ENCODE data around the gene CCT3.
"Not testable (repeated sequence)": the region's sequence is repeated elsewhere in the genome, so short reads cannot be mapped to it uniquely, and the experiment has no call there.

Gene CCT3

DNA sequence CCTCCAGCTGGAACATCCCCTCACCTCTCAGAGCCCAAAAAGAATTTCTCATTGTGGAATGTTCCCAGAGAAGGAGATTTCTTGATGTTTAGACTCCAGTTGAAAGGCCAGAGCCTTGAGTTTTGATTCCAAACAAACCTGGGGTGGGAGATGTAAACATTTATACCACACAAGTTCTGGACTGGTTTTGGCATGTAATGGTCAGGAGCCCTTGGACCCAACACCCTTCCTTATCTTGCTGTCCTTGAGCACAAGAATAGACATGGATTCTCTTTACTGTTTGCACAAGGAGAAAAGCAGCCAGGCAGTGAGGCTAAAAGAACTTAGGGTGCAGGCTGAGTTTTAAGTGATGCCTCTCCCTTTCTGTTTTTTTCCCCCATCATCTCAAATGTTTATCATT lies 35.5 kb upstream of the CCT3 start:
- H3K27me3 Mint-ChIP-seq = peaks cover 36% of the 10 kb centered on the region
- H3K36me3 Mint-ChIP-seq (ENCODE audit: low read depth) = no peaks in the 10 kb centered on the region
- H3K27ac Mint-ChIP-seq = no peak overlapping the region
- H3K9me3 Mint-ChIP-seq = no peaks in the 10 kb centered on the region
- H3K4me1 Mint-ChIP-seq = peaks cover 4% of the 10 kb centered on the region
- no peak overlapping the region for H3K4me3 Mint-ChIP-seq
- no peak for DNase-seq
- no peak for ATAC-seq

- Mint-ChIP-seq H3K4me3 (no peak overlapping the region), H3K27ac (no peak overlapping the region), H3K4me1 (peaks cover 4% of the 10 kb centered on the region), H3K27me3 (peaks cover 43% of the 10 kb centered on the region), H3K9me3 (no peaks in the 10 kb centered on the region), H3K36me3 (ENCODE audit: low read depth) (no peaks in the 10 kb centered on the region)
- no peak for DNase-seq
- no peak for ATAC-seq
Observed at GRCh38 chr1:156372876-156373275, 34.8 kb upstream of the CCT3 start.

DNA sequence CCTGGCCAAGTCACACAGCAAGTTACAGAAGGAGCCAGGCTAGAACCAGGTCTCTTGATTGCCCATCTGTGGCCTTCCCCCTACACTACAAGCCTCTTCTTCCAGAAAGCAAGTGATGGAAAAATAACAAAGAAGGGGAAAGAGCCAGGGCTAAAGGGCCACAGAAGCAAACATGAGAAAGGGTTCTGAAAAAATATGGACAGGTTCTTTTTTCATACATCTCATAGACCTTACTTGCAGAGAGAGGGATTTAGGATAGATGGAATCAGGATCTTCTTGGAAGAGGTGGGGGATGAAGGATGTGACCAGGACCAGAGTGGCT lies 34.1 kb upstream of the CCT3 start:
- no peak for ATAC-seq

DNA sequence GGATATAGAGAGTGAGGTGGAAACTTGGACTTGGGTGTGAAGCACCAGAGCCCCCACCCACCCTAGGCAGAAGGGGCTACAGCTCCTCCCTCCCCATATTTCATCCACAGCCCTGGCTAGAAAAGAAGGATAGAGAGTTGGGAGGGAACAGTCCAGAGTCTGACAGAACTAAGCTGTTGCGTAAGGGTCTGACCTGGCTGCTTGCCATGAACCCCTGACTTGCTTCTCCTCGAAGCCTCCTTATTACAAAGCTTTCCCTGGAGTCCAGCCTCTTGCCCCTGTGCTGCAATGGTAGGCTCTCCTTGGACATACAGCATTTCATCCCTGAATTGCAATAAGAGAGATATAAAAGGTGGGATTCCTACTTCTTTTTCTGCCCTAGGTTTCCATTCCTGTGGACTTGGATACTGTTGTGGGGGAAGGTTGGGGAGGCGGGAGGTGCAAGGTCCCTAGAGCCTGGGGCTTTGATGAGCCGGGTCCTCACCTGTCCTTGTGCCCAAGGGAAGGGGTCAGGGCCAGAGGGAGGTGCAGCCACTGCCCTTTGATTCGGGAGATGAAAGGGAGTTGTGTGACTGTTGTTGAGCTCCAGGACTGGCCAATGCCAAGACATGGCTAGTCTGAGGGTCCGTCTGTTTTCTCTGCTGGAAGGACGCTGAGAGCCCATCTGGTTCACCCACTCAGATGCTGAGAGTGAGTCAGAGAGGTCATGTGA lies 33.6 kb upstream of the CCT3 start:
- H3K27ac Mint-ChIP-seq = no peak overlapping the region
- no peaks in the 10 kb centered on the region for H3K36me3 Mint-ChIP-seq (ENCODE audit: low read depth)
- no peaks in the 10 kb centered on the region for H3K9me3 Mint-ChIP-seq
- DNase-seq (no peak), ATAC-seq (no peak)
- H3K27me3 Mint-ChIP-seq = peaks cover 45% of the 10 kb centered on the region
- peaks cover 4% of the 10 kb centered on the region for H3K4me1 Mint-ChIP-seq
- H3K4me3 Mint-ChIP-seq = no peak overlapping the region

More for the DNA sequence above, 34.1 kb upstream of the CCT3 start:
- peaks cover 45% of the 10 kb centered on the region for H3K27me3 Mint-ChIP-seq
- H3K27ac Mint-ChIP-seq = no peak overlapping the region
- no peak overlapping the region for H3K4me3 Mint-ChIP-seq
- no peak for DNase-seq
- H3K4me1 Mint-ChIP-seq = peaks cover 4% of the 10 kb centered on the region
- no peaks in the 10 kb centered on the region for H3K36me3 Mint-ChIP-seq (ENCODE audit: low read depth)
- no peaks in the 10 kb centered on the region for H3K9me3 Mint-ChIP-seq

DNA sequence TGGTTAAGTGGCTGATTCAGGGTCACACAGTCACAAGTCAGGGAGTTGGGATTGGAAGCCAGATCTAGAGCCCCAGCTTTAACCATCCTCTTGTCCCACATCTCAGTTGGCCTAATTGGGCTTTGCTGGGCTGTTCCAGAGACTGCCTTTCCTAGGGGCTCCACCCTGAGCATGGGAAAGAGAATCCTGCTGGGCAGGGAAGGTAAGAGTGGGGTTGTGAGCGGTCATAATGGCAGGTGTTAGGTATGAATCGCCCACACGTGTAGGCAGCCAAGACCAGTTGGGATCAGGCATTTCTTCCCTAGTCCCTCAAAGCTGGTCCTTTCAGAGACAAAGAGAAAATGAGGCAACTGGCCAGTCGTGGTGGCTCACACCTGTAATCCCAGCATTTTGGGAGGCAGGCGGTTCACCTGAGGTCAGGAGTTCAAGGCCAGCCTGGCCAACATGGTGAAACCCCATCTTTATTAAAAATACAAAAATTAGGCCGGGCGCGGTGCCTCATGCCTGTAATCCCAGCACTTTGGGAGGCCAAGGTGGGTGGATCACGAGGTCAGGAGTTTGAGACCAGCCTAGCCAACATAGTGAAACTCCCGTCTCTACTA lies 31.7 kb upstream of the CCT3 start:
- H3K4me3 Mint-ChIP-seq; ATAC-seq; DNase-seq; H3K36me3 Mint-ChIP-seq (ENCODE audit: low read depth); H3K4me1 Mint-ChIP-seq; H3K9me3 Mint-ChIP-seq; H3K27ac Mint-ChIP-seq: not testable (repeated sequence)
- peaks cover 51% of the 10 kb centered on the region for H3K27me3 Mint-ChIP-seq

DNA sequence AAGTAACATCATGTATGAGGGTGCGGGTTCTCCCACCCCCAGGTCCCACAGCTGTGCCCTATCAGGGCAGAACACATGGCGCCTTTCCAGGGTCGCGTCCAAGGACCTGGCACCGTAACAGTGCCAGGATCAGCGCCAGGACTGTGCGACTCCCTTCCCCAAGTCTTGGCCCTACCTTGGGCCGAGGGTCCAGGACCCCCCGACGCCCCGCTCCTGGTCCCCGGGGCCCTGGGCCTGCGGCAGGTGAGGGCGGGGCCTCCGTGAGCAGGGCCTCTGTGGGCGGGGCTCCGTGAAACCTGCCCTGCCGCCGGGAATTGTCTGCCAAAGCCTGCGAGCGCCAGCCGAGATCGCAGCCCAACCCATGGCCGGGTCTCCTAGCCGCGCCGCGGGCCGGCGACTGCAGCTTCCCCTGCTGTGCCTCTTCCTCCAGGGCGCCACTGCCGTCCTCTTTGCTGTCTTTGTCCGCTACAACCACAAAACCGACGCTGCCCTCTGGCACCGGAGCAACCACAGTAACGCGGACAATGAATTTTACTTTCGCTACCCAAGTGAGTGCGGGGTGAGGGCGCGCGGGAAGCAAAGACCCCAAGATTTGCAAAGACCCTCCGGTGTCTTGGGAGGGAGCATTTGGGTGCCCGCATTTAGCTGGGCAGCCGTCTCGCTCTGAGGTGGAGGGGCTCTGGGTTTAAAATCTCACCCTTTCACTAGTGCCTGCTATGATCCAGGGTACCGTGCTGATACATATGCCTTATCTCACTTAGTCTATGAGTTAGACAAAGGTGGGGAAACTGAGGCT lies 31.0 kb upstream of the CCT3 start, which contains the start of gene RHBG:
Gene RHBG (plus strand): TSS at position 323 of the 796 bp plus-strand sequence. CDS start 39 bp downstream, at position 362.
- DNase-seq = no peak
- H3K27me3 Mint-ChIP-seq = peaks cover 53% of the 10 kb centered on the region
- H3K27ac Mint-ChIP-seq = no peak within 1 kb of the TSS
- no peaks in the 10 kb centered on the region for H3K9me3 Mint-ChIP-seq
- peaks cover 4% of the 10 kb centered on the region for H3K4me1 Mint-ChIP-seq
- no peak for ATAC-seq
- H3K4me3 Mint-ChIP-seq = peak within 1 kb of the TSS; percentile 37
- no peaks in the 10 kb centered on the region for H3K36me3 Mint-ChIP-seq (ENCODE audit: low read depth)

DNA sequence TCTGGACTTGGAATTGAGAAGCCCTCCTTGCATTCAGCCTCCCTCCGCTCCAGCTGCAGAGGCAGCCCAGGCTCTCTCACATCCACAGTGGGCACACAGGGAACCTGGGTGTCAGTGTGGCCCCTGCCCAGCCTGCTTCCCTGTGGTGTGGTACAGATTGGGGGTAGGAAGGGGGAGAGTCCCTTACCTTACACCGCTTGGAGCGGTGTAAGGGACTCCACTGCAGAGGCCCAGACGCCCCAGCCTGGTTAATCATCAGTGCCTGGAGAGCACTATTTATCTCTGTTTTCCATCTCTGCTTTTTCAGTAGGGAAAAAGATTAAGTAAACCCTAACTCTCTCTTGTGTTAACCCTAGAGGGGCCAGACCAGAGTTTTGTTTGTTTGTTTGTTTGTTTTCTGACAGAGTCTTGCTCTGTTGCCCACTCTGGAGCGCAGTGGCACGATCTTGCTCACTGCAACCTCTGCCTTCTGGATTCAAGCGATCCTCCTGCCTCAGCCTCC lies 30.1 kb upstream of the CCT3 start:
- DNase-seq (no peak), ATAC-seq (no peak)
- Mint-ChIP-seq H3K4me1 (peaks cover 4% of the 10 kb centered on the region), H3K9me3 (no peaks in the 10 kb centered on the region), H3K27ac (no peak overlapping the region), H3K4me3 (no peak overlapping the region), H3K27me3 (peaks cover 58% of the 10 kb centered on the region), H3K36me3 (ENCODE audit: low read depth) (no peaks in the 10 kb centered on the region)

DNA sequence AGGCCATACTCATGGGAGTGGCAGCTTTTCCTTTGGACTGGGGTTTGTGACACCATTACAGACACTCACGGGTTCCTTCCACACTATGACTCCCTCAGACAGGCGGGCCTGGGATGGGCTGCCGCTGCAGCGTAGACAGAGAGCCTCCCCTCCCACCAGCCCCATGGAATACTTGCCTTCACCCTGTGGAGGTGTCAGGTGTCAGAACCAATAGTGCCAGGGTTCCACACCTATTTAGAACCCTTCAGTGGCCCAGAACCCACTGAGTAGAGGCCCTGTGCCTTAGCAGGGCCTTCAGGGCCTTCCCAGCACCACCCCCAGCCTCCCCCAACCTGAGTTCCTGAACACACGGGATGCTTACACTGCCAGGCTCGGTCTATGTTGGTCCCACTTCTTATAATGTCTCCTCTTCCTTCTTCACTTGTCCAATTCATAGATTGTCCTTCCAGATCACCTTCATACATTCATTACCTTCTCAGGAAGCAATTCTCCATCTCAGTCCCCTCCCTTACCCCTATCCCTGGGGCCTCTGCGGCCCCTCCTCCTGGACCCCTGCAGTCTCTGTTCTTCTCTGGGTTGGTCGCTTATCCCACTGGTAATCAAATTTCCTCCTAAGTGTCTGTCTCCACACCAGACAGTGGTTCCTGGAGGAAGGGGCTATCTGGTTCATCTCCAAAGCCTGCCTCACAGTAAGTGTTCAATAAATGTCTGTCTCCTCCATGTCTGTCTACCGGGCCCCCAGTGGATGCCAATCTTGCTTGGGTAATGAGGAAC lies 29.5 kb upstream of the CCT3 start:
- Mint-ChIP-seq H3K27ac (no peak overlapping the region), H3K9me3 (no peaks in the 10 kb centered on the region), H3K36me3 (ENCODE audit: low read depth) (no peaks in the 10 kb centered on the region), H3K4me1 (peaks cover 4% of the 10 kb centered on the region), H3K4me3 (no peak overlapping the region), H3K27me3 (peaks cover 56% of the 10 kb centered on the region)
- DNase-seq (no peak), ATAC-seq (no peak)

- H3K36me3 Mint-ChIP-seq (ENCODE audit: low read depth) = no peaks in the 10 kb centered on the region
- H3K9me3 Mint-ChIP-seq = no peaks in the 10 kb centered on the region
- ATAC-seq (no peak), DNase-seq (no peak)
- no peak overlapping the region for H3K27ac Mint-ChIP-seq
- peaks cover 47% of the 10 kb centered on the region for H3K27me3 Mint-ChIP-seq
- H3K4me1 Mint-ChIP-seq = peaks cover 4% of the 10 kb centered on the region
- H3K4me3 Mint-ChIP-seq = no peak overlapping the region
Observed at GRCh38 chr1:156366378-156367166, 28.5 kb upstream of the CCT3 start.

GRCh38 chr1:156365754-156366153 lies 27.7 kb upstream of the CCT3 start:
- Mint-ChIP-seq H3K27ac (no peak overlapping the region), H3K9me3 (no peaks in the 10 kb centered on the region), H3K36me3 (ENCODE audit: low read depth) (no peaks in the 10 kb centered on the region), H3K4me1 (peaks cover 4% of the 10 kb centered on the region), H3K27me3 (peaks cover 45% of the 10 kb centered on the region), H3K4me3 (no peak overlapping the region)
- no peak for DNase-seq
- ATAC-seq = no peak

- DNase-seq (no peak), ATAC-seq (no peak)
- Mint-ChIP-seq H3K9me3 (no peaks in the 10 kb centered on the region), H3K4me1 (peaks cover 16% of the 10 kb centered on the region), H3K36me3 (ENCODE audit: low read depth) (no peaks in the 10 kb centered on the region), H3K4me3 (no peak overlapping the region), H3K27ac (no peak overlapping the region), H3K27me3 (peaks cover 51% of the 10 kb centered on the region)
Observed at GRCh38 chr1:156360534-156360933, 22.4 kb upstream of the CCT3 start.

DNA sequence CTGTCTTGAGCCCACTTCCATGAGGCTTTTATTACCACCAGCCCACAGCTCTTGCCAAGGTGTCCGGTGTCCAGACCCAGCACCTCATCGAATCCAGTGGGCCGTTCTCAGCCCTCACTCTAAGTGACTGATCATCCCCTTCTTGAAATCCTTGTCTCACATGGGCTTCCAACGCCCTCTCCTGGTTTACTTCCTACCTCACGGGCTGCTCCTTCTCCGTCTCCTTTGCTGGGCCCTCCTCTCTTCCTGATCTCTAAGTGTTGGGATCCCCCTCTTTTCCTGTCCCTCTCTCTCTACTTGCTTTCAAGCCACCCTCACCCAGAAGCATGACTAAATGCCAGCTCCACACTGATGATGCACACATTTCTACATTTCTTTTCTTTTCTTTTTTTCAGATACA lies 21.9 kb upstream of the CCT3 start:
- ATAC-seq (no peak), DNase-seq (no peak)
- Mint-ChIP-seq H3K4me3 (no peak overlapping the region), H3K27ac (no peak overlapping the region), H3K36me3 (ENCODE audit: low read depth) (no peaks in the 10 kb centered on the region), H3K27me3 (peaks cover 48% of the 10 kb centered on the region), H3K9me3 (no peaks in the 10 kb centered on the region), H3K4me1 (peaks cover 16% of the 10 kb centered on the region)

DNA sequence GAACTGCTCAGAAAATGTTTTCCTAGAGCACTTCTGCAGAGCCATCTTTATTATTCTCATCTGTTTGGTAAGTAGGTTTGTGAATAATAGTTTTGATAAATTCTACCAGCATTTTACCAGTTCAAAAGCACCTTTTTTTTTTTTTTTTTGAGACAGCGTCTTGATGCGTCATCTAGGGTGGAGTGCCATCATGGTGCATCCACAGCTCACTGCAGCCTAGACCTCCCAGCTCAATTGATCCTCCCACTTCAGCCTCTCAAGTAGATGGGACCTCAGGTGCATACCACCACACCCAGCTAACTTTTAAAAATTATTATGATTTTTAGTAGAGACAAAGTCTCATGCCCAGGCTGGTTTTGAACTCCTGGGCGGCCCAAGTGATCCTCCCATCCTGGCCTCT lies 21.2 kb upstream of the CCT3 start:
- ATAC-seq (no peak), DNase-seq (no peak)
- H3K27ac Mint-ChIP-seq = no peak overlapping the region
- no peak overlapping the region for H3K4me3 Mint-ChIP-seq
- peaks cover 16% of the 10 kb centered on the region for H3K4me1 Mint-ChIP-seq
- H3K27me3 Mint-ChIP-seq = peaks cover 48% of the 10 kb centered on the region
- no peaks in the 10 kb centered on the region for H3K9me3 Mint-ChIP-seq
- H3K36me3 Mint-ChIP-seq (ENCODE audit: low read depth) = no peaks in the 10 kb centered on the region

DNA sequence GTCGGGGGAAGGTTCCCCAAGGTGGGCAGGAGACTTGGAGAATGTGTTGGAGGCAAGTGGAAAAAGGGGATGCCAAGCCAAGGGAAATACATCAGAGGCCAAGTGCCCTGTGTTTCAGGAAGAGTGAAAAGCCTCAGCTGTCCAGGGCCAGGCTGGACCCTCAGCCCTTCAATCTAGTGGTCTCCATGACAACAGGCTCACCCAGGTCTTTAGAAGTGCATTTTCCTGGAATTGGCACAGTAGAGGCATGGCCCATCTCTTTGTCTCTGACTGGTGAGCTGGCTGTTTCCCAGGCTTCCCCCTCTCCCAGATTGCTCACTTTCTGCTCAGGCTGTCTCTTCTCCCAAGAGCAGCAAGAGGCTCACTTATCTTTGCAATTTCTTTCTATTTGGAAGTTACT lies 20.5 kb upstream of the CCT3 start:
- Mint-ChIP-seq H3K4me1 (peaks cover 16% of the 10 kb centered on the region), H3K4me3 (no peak overlapping the region), H3K36me3 (ENCODE audit: low read depth) (no peaks in the 10 kb centered on the region), H3K27ac (no peak overlapping the region), H3K9me3 (no peaks in the 10 kb centered on the region), H3K27me3 (peaks cover 47% of the 10 kb centered on the region)
- ATAC-seq (no peak), DNase-seq (no peak)

Measured in activated naive CD8-positive, alpha-beta T cell treated with anti-CD3 and anti-CD28 coated beads, Interleukin-2, amount 50 U/mL, for 24 hours (primary cell).